ENCODE data around the gene PRKCE. TPM values are rescaled to one million over a fixed set of nuclear protein-coding genes. Genes with fewer than 3 reads are reported as not detected.

Gene PRKCE
- total and polyA plus RNA-seq, 2 of the 8 experiments (the other 6 are each of a cell fraction or from before 2014, with no cell fraction given), result 0.54 to 2.1 TPM

DNA sequence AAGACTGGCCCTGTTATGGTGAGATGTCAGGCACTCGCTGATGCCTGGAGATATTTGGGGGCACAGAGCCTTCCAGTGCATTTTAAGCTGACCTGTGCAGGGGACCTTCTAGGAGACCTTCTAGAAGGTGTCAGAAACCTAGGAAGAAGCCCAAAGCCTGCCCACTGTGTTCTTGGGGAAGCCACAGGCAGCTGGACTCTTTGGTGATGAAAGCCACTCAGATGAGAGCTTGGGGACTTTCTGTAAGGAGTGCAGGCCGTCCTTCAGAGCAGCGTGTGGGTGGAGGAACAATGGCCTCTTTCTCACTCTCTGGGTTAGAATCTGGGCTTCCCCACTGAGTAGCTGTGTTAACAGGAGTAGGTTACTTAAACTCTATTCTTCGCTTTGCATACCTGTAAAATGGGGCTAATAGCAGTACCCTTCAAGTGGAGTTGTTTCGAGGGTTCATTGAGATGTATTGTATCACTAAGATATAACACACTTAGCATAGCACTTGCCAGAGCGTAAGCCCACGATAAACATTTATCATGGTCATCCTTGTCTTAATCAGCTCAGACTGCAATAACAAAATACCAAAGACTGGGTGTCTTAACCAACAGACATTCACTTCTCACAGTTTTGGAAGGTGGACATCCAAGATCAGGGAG is 323.4 kb downstream of the PRKCE start (continued):
- TF ChIP-seq SP2 (IDR thresholded peaks at IDR 0.05; ENCODE audit: low read length) (no peak), CBX8 (IDR thresholded peaks at IDR 0.05; ENCODE audit: borderline replicate concordance, low read depth, low read length) (no peak), SP4 (IDR thresholded peaks at IDR 0.05; ENCODE audit: low read length) (no peak), KDM1A (IDR thresholded peaks at IDR 0.05; ENCODE audit: borderline replicate concordance, low read length) (no peak), SAP30 (IDR thresholded peaks at IDR 0.05; ENCODE audit: insufficient read depth, insufficient replicate concordance, low read length) (no peak)
- TF ChIP-seq, protein P1, sequence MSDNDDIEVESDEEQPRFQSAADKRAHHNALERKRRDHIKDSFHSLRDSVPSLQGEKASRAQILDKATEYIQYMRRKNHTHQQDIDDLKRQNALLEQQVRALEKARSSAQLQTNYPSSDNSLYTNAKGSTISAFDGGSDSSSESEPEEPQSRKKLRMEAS (IDR thresholded peaks at IDR 0.05), result no peak
